HG03066 (cell line): Measurements from ENCODE around the gene MALRD1.
"Not testable (repeated sequence)": the region's sequence is repeated elsewhere in the genome, so short reads cannot be mapped to it uniquely, and the experiment has no call there.

Experiments
- ATAC-seq: cut with Tn5 transposase; IDR thresholded peaks from one replicate; pipeline ENCODE4 v1.9.1; 2021; ENCODE audit warnings: low read depth; ENCODE audit not compliant: unreplicated experiment

Gene MALRD1

DNA sequence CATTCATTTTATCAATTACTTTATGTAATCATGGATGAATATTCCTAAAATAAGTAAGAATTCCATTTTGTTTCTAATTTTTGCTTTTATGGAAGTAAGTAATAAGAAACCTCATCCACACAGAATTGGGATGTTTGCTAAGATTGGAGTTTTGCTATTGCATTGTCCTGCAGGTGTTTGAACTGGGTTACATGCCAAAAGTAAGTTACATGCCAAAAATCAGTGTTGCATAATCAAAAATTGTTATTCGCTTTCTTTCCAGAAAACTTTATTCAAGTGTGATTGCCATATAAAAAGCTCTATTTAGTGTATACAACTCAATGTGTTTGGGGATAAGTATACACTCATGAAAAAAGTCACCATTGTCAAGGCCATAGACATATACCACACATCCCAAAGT, 420.9 kb downstream of the MALRD1 start:
- no peak for ATAC-seq

GRCh38 chr10:19479854-19480253, 431.3 kb downstream of the MALRD1 start:
- no peak for ATAC-seq

- ATAC-seq: no peak
These were observed 431.8 kb downstream of the MALRD1 start for GRCh38 chr10:19480353-19480752.

DNA sequence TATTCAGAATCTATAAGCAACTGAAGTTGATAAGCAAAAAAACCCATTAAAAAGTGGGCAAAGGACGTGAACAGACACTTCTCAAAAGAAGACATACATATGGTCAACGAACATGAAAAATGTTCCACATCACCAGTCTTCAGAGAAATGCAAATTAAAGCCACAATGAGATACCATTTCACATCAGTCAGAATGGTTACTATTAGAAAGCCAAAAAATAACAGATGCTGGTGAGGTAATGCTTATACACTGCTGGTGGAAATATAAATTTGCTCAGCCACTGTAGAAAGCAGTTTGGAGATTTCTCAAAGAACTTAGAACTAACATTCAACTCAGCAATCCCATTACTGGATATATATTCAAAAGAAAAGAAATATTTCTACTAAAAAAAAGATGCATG, 434.8 kb downstream of the MALRD1 start:
- no peak for ATAC-seq

GRCh38 chr10:19488592-19489280, 440.1 kb downstream of the MALRD1 start:
- ATAC-seq: no peak

DNA sequence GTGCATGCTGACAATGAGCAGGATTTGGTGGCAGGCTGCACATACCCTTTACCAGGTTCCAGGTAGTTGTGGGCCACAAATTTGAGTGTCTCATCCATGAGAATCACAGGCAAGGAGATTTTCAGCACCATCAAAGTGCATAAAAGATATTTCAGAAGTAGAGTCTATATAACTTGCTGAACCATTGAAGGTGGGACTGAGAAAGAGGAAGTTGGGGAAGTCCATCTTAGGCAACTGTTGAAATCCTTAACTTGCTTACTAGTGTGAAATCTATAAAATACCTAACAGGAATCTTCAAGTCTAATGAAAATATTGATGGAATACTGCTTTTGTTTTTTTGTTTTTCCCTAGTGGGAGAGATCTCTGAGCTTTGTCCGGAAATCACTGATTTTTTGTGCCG, 442.6 kb downstream of the MALRD1 start:
- no peak for ATAC-seq

DNA sequence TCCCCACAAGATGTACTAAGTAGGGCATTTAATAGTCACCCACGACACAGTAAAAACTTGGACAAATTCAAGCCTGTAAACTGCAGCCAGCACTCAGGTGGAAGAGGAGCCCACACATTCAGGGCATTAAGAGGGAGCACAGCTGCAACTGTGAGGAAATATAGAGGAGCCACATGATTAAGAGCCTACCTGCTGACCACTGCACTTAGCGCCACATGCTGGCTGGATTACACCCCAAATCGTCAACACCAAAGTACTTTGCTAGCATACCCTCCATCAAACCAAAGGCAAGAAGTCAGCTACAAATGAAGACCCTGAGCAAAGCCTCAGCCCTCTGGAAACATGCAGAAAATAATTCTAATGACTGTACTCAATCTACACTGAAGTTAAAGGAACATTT, 445.3 kb downstream of the MALRD1 start:
- no peak for ATAC-seq

GRCh38 chr10:19497026-19497425, 448.4 kb downstream of the MALRD1 start:
- ATAC-seq: no peak

DNA sequence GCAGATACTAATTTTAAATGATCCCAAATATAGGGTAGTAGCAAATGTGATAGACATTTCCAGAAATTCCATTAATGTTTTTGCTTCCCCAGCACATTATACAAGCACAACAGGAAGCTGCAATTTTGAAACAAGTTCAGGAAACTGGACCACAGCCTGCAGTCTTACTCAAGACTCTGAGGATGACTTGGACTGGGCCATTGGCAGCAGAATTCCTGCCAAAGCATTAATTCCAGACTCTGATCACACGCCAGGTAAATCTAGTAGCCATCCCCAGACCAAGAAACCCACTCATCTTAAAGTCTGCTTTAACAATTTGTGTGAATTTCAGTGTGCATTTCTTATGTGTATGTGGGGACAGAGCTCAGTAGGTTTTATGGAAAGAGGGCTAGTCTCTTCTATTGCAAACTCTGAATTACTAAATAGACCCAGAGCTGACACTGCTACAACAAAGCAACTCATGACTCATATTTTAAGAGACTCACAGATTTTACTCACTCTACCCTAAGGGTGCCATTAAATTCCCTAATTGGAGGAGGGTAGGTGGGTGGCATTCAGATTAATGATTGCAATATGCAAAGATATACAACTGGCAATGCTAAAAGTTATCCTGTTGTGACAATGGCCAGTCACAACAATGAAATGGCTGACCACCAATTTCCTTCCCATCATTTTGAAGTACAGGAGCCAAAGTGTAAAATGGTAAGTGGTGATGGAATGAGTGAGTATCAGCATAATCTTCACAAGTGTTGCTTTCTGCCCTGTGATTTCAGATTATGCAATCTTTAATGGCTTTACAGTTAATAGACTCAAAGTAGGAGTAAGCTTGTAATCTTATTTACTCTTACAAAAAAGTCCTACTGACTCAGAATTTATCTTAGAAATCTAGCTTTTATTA, 450.0 kb downstream of the MALRD1 start:
- no peak for ATAC-seq

GRCh38 chr10:19499291-19499770, 450.7 kb downstream of the MALRD1 start:
- no peak for ATAC-seq

- no peak for ATAC-seq
These were observed 452.4 kb downstream of the MALRD1 start for GRCh38 chr10:19500959-19501358.

DNA sequence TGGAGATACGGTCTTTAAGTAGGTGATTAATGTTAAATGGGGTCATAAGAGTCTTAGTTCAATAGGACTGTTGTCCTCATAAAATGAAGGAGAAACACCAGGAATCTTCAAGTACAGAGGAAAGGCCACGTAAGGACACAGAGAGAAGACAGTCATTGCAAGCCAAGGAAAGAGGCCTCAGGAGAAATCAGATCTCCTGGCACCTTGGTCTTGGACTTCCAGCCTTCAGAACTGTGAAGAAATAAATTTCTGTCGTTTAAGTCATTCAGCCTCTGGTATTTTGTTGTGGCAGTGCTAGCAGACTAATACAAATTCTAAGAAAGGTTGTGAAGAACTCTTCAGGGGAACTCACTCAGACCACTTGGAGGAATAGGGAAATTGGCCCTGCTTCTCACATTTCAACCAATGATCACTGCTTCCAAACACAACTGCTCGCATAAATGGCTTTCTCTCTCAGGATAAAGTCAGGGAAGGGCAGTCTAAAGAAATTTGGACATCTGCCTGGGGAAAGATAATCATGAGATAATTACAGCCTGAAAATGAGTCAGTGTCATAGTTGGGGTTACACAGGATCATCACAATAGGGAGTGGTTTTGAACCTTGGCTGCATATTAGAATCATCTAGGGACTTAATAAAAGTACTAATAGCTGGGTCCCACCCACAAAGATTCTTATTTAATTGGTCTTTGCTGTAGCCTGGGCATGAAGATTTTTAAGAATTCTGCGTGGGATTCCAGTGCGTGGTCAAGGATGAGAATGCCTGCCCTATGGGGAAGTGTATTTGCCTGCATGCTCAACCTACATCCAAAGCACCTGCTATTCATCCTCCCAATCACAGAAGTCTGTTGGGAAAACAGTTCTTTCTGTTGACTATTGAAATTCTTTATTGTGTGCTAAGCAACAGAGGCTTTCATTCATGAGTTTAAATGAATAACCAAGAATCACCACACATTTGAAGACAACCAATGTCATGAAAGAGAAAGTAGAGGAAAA, 457.0 kb downstream of the MALRD1 start:
- no peak for ATAC-seq

DNA sequence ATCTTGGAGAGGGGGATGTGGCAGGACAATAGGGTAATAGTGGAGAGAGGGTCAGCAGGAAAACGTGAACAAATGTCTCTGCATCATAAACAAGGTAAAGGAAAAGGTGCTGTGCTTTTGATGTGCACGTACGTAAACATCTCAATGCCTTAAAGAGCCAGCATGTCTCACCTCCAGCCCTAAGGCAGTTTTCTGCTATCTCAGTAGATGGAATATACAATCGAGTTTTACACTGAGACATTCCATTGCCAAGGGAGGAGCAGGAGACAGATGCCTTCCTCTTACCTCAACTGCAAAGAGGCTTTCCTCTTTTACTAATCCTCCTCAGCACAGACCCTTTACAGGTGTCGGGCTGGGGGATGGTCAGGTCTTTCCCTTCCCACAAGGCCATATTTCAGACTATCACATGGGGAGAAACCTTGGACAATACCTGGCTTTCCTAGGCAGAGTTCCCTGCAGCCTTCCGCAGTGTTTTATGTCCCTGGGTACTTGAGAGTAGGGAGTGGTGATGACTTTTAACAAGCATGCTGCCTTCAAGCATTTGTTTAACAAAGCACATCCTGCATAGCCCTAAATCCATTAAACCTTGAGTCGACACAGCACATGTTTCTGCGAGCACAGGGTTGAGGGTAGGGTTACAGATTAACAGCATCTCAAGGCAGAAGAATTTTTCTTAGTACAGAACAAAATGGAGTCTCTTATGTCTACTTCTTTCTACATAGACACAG, 461.6 kb downstream of the MALRD1 start:
- not testable (repeated sequence) for ATAC-seq

DNA sequence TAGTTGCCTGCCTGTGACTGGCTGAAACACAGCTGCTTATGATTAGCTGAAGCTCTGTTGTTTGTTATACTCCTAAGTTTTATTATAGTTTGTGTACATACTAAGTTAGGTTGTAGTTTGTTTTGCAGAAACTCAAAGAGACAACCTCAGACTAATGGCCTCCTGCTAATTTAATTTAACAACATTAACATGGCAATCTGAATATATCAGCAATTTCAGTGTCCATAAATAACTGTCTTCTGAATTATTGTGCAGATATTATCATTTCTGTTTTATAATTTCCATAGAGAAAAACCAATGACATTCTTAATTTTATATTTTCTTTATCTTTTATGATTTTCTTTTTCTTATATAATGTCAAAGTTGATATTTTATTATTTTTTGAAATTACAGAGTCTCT, 469.5 kb downstream of the MALRD1 start:
- ATAC-seq: no peak

DNA sequence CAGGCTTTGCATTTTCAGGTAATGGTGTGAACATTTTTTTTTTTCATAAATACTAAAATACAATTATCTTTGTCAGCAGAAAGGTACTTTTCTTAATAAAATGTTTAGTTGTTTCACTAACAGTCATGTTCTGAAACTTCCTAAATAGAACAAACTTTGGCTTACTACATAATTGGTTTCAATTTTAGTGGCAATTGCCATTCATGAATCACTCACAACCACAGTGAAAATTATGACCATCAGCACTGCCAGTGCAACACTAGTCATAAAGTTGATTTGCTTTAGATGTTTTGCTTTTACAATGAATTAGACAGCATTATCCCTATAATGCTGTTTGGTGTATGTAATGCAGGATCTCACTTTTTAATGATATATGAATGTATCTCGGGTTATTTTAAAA, 470.0 kb downstream of the MALRD1 start:
- no peak for ATAC-seq

DNA sequence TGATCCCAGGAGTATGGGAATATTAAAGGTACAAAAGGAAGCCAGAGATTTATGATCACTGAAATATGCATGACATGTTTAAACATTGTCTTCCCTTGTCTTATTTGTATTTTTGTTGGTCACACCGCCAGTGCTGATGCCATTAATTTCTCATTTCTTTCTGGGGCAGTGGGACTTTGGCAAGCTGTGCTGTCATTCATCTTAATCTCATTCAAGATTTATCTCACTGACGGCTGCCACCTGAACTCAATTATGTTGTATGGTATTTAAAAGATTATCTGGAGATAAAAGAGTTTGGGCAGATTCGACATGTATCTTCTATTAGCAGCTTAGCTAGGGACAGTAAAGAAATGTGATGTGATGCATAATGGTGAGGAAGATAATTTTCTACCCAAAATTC, 482.7 kb downstream of the MALRD1 start:
- no peak for ATAC-seq

DNA sequence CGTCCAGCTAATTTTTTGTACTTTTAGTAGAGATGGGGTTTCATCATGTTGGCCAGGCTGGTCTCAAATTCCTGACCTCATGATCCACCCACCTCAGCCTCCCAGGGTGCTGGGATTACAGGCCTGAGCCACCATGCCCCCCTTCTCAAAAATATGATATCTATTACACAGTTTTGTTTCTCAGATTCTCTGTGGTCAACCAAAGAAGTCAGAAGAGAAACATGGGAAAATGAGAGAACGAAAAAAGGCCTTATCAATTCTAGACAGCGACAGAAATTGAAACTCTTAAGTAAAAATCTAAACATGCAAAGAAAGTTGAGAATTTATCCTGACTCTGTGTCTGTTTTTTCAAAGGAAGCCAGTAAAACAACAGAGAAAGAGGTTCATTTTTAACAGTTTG, 483.8 kb downstream of the MALRD1 start:
- no peak for ATAC-seq

- no peak for ATAC-seq
These were observed 492.7 kb downstream of the MALRD1 start for GRCh38 chr10:19541299-19541698.

GRCh38 chr10:19546224-19546623, 497.6 kb downstream of the MALRD1 start:
- no peak for ATAC-seq

GRCh38 chr10:19549503-19549902, 500.9 kb downstream of the MALRD1 start:
- no peak for ATAC-seq
